ENCODE results near the gene MCF2L2.
A peak's percentile ranks its signal among the peaks of the same experiment; 100 is the strongest.

Gene MCF2L2

DNA sequence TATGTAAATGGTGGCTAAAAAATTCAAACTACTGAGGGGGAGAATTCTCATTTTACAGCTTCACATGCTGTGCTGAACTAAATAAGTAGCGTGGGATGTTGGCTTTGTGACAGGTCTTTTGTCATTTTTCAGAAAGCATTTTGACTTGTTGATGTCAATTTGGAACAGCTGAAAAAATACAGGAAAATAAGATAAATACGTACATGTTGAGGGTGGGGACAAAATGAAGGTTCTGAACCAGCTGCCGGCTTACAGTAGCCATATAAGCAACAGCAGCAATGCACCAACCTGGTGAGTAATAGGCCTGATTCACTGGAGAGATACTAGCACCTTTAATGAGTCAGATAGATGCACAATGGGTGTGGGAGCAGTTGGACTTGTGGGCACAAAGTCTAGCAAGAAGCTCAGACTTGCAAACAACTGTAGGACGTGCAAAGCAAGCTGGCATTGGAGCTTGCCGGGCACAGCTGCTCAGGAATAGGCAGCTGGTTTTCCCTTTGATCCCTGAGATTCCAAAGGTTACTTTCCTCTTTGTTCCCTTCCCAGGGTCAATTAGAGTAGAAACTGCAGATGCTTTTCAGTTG lies 162.5 kb downstream of the MCF2L2 start:
- DNase-seq (ENCODE audit: low spot score) = no peak

GRCh38 chr3:183265157-183265642 lies 163.2 kb downstream of the MCF2L2 start:
- DNase-seq (ENCODE audit: low spot score) = no peak

DNA sequence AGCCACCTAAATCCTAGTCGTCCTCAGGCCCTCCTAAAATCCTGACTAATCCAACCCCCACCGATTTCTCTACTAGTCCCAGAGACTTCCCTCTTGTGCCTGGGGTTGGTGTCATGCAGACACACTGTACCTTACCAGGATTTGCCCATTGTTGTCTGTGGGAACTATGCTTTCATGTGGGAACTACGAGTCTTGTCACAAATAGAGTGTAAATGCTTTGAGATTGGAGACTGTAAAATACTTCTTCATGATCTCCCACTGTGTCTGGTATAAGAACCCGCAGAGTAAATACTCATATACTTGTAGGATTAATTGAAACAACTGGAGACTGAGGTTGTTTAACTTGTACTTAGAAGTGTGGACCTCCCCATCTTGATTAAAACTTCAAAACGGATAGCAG lies 164.2 kb downstream of the MCF2L2 start:
- no peak for DNase-seq (ENCODE audit: low spot score)

DNA sequence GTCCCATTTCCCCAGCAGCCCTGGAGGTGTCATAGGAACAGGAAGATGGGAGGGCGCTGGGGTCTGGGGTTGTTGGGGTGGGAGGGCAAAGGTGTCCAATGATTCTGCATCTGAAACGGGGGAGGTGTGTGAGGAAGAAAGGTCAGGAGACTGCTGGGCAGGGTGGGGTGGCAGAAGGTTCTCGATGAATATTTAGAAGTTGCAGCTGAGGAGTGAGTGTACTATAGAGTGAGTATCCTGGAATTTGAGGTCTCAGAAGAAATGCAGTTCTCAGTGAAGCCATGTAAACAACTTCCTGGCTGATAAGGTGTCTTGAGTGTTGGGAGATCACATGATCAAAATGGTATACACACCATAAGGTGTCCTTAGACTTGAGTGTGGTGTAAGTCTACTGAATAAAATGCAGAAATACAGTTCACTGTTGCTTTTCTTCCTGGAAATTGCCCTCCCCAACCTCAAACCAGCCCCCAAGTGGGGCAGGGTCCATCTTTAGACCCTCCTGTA lies 165.5 kb downstream of the MCF2L2 start:
- no peak for DNase-seq (ENCODE audit: low spot score)

GRCh38 chr3:183261151-183261724 lies 167.2 kb downstream of the MCF2L2 start:
- no peak for DNase-seq (ENCODE audit: low spot score)

GRCh38 chr3:183260167-183260904 lies 168.1 kb downstream of the MCF2L2 start:
- DNase-seq (ENCODE audit: low spot score) = no peak

- DNase-seq (ENCODE audit: low spot score) = no peak
These were observed 168.8 kb downstream of the MCF2L2 start for GRCh38 chr3:183259621-183260020.

GRCh38 chr3:183259087-183259486 lies 169.3 kb downstream of the MCF2L2 start:
- no peak for DNase-seq (ENCODE audit: low spot score)

DNA sequence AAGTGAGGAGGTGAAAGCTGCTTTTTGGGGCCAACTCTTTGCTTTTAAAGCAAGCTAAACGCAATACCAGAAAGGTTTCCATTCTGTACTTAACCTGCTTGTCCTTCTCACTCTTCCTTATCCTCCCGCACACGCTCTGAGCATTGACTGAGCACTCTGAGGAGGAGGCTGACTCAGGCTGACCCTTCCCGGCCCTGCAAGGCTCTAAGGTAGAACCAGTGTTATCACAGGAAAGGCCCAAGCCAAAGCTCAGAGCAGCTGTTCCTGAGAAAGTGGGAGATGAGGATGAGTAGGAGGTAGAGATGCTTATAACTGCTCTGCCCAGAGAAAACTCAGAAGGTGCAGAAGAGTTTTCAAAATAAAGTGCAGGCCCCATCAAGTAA lies 173.1 kb downstream of the MCF2L2 start:
- no peak for DNase-seq (ENCODE audit: low spot score)

DNA sequence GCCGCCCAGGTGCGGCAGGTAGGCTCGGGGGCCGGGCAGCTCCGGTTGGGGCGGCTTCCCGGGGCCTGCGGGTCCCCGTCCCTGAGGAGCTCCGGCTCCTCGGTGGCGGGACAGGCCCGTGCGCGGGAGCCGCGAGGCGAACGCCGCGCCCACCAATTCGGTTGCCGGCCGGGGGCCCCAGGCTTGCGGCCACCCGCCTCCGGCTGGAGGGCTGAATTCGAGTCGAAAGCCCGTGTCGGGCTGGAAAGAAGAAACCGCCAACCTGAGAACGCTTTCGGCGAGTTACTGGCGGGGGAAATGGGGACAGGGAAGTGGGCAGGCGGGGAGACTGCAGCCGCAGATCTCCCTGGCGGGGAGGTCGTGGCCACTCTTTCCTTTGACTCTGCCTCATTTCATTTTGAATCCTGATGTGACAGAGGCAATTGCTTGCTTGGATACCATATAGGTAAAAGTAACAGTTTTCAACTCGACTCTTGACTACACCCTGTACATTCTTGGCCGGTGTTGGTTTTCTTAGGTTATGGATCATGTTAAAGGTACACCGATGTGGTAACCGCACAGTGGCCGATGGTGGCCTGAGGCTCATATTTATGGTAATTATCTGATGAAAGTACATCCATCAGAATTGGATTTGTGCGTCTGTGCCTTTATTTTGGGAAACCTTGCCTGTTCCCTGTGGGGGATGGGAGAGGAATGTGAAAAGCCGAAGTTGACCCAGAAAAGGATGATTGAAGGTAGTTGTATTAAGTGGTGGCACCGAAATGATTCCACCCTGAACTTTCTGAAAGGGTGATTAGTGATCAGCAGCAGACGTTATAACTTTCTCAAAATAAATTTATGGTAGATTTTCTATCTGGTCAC lies 173.7 kb downstream of the MCF2L2 start:
- DNase-seq (ENCODE audit: low spot score) = no peak

DNA sequence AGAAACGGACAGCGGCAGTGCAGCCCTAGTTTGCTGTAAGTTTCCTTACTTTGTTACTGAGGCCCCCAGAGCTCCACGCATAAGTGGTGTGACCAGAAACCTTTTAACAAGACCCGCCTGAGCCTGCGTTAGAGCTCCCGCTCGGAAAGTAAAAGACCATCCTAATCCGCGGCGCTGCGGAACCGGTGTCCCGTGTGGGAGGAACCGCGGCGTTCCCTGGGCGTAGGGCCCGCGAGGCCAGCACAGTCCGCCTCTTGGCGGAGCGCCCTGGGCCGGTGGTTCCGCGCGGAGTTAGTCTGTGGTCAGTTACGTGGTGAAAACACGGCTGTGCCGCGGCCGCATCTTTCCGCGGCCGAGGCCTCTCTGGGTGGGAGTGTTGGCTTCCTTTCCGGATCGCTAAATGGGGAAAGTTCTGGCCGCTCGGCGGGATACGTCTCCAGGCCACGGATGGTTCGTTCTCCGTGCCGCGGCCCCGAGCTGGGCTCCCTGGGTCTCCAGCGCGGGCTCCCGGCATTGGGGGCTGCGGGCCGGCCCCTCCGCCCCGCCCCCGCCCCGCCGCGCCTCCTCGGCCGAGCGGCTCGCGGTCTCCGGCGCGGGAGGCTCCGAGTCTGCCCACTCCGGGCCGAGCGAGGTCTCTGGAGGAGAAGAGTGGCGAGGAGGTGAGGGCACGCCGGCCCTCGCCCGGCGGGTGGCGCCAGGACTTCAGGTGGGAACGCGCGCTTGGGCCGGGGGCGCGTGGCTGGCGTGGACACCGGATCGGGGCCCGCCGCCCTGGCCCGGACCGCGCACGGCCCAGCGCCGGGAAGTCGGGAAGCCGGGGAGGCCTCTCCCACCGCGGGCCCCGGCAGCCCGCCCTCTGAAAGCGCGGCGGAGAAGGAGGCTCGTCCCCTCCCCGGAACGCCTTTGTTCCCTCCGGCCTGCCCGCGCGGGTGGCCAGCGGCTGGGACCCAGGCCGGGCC lies 174.6 kb downstream of the MCF2L2 start:
- peak; percentile 80 for DNase-seq (ENCODE audit: low spot score)

- no peak for DNase-seq (ENCODE audit: low spot score)
These were observed 175.4 kb downstream of the MCF2L2 start, which contains the start of gene B3GNT5 for GRCh38 chr3:183252973-183253527. TSS of gene B3GNT5 (plus strand) at chr3:183253253. CDS start at chr3:183269799, 16,546 bp downstream.

- DNase-seq (ENCODE audit: low spot score) = no peak
These were observed 176.2 kb downstream of the MCF2L2 start for GRCh38 chr3:183252118-183252782.

DNA sequence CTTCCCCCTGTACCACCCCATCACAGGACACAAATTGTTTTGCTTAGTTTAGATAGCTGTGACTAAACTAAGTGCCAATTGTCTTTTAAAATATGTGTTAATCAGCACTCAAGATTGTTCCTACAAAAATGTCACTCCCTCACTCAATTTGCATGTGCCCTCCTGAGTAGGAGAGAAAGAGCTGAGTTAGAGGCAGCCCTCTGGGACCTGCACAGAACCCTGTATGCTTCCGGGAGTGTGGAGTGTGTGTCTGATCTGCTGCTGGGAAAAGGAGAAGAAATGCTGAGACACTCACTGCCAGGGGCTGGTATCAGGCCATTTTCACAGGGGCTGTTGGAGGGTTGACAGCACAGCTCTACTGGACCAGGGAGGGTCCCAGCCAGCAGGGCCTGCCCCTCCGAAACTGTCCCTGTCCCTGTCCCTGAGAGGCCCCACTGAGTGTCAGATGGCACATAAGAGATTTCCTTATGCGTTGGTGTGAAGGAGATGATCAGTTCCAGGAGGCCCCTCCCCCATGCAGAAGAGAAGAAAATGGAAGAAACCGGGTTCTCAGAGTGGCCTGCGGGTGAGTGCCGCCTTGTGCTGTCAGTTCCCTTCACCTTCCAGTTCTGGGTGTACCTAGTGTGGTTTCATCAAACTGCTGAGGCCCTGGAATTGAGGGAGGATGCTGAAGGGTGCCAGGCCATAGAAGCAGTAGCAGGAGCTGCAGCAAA lies 179.3 kb downstream of the MCF2L2 start:
- no peak for DNase-seq (ENCODE audit: low spot score)

GRCh38 chr3:183247011-183247589 lies 181.3 kb downstream of the MCF2L2 start:
- no peak for DNase-seq (ENCODE audit: low spot score)

DNA sequence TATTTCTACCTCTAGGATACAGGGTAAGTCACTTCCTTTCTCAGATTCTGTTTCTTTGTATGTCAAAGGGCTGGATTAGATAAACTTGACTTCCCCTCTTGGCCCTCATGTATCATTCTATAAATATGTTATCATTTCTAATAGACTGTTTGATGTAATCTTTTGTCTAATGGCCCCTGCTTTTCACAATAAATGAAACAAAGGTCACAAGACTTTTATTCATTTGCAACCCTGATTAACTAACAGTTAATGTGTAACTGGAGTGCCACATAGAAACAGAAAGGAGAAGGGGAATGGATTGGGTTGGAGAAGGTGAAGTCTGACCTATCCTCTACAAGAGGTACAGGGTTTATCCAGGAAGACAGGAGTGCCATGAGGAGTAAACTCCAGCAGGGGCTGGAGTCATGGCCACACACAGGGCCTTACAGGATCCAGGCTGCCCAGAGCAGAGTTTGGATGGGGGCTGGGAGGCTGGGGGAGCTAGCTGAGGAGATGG lies 183.4 kb downstream of the MCF2L2 start:
- DNase-seq (ENCODE audit: low spot score) = no peak

DNA sequence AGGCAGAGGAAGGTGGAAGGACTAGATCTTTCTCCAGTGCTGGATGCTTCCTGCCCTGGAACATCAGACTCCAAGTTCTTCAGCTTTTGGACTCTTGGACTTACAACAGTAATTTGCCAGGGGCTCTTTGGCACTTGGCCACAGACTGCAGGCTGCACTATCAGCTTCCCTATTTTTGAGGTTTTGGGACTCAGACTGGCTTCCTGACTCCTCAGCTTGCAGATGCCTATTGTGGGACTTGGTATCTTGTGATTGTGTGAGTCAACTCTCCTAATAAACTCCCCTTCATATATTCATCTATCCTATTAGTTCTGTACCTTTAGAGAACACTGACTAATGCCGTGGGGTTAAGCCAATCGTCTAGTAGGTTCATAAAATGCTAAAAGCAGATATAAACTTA lies 184.2 kb downstream of the MCF2L2 start:
- DNase-seq (ENCODE audit: low spot score) = no peak

GRCh38 chr3:183242431-183242830 lies 186.0 kb downstream of the MCF2L2 start:
- DNase-seq (ENCODE audit: low spot score) = no peak

DNA sequence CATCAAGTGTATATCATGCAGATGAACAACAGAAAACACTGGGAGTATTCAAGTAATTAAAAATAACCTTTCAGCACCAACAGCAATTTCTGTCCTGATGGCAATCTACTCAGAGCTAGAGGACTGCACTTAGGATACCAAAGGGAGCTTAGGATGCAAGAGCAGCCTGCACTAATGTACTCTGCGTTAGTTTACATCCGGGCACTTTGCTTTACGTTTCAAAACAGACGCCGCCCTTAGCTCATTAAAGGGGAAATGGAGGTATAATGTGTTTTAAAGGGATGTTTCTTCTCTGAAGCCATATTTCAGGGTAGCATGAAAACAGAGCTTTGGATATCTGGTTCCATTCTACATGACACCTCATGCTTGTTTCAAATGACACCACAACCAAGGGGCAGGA lies 189.4 kb downstream of the MCF2L2 start:
- DNase-seq (ENCODE audit: low spot score) = no peak

Data from left forelimb (tissue), 1 donor.